GM04504 (cell line): Measurements from ENCODE around the gene AMMECR1L.
"Not testable (repeated sequence)": the region's sequence is repeated elsewhere in the genome, so short reads cannot be mapped to it uniquely, and the experiment has no call there.

ENCODE experiments used
- DNase-seq: peaks from one replicate; pipeline ENCODE4 v3.0.0-alpha.2; 2012; ENCODE audit warnings: low read depth

AMMECR1L gene

DNA sequence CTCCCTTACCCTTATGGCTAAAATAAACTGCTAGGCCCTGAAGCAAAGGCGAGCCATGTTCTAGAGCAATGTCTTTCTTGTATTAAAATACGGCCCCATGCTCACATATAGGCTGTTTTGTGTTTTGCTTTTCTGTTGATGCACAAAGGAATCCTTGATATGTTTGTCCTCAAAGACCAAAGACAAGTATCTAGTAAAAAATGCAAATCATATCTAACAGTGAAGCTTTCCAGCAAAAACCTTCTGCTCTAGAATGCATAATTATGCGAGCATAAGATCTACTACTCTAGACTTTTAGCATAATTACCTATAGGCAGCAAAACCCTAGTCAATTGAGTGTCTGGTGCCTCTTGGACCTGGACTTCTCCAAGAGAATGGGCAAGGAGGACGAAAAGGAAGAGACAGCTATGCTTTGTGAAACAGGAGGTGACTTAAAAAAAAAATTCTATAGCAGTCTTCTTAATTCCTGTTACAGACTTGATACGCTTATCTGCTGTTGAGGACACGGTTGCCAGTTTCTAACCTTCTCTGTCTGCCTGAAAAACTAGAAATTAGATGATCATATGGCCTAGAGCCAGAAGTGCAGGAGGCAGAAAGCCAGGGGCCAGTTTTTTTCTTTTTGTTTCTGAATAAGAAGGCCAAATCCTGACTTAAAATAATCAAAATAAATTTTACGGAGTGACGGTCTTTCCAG lies 1.5 kb upstream of the AMMECR1L start:
- DNase-seq, result no peak

DNA sequence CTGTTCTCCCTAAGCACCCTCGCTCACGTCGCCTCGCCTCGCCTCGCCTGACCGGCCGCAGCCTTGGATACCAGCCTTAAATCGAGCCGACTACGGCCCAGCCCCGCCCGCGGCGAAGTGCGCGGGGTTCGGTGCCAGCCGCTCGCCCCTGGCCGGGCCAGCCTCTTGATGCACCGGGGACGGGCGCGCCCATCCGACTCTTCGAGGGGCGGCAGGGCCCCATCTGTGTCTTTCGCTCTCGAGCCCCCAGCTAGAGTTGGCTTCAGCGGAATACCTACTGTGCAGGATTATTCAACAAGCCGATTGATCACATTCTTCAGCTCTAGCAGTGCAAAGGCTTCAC lies 808 bp upstream of the AMMECR1L start:
- not testable (repeated sequence) for DNase-seq

DNA sequence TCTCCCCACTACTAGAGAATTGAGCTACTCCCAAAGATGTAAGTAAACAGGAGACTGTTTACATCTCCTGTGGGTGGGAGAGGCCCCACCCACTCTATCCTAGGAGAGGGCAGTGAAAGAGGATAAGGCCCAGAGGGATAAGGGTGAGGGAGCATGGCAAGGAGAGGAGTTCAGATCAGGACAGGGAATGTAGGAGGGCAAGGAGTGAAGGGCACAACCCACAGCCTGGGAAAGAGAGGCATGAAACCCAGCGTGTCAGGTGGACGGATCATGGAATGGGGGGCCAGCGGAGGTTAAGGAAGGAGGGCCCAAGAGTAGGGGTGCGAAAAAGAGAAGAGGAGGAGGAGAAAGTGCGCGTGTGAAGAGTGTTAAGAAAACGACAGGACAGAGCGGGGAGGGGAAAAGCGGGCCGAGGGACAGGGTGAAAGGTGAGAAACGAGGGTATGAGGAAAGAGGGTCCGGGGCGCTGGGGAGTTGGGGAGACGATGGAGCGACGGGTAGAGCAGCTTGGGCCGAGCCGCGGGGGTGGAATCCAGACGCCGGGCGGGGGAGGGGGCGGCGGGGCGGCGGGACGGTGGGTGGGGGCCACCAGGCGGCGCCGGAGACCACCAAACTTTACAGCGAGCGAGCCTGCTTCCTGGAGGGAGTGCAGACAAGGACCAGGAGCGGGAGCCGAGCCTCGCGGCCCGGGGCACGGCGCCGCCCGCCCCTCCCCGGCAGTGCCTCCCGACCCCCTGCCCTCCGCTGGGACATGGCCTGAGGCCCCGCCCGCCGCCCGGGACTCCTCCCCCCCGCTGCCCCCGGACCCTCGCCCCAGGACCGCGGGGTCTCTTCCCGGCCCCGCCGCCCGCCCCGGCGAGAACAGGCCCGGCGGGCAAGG lies 655 bp downstream of the AMMECR1L start:
- DNase-seq, result not testable (repeated sequence)

GRCh38 chr2:127884436-127884835 lies 1.3 kb downstream of the AMMECR1L start:
- DNase-seq, result peak; percentile 35

GRCh38 chr2:127879899-127880298 lies 5.9 kb downstream of the AMMECR1L start:
- no peak for DNase-seq

DNA sequence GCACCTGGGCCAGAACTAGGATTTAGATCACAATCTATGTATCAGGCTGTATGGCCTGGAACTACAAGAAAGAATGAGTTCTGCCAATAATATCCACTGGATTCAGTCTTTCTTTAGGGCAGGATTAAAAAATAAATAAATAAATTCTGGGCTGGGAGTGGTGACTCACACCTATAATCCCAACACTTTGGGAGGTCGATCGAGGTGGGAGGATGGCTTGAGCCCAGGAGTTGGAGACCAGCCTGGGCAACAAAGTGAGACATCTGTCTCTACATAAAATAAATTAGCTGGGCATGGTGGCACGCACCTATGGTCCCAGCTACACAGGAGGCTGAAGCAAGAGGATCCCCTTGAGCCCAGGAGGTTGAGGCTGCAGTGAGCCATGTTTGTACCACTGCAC lies 8.1 kb downstream of the AMMECR1L start:
- DNase-seq, result no peak

- no peak for DNase-seq
Observed at GRCh38 chr2:127877136-127877535, 8.6 kb downstream of the AMMECR1L start.

GRCh38 chr2:127874378-127875269 lies 11.1 kb downstream of the AMMECR1L start:
- DNase-seq, result no peak

- DNase-seq, result no peak
Observed at GRCh38 chr2:127873707-127874303, 12.0 kb downstream of the AMMECR1L start.

GRCh38 chr2:127872354-127872753 lies 13.4 kb downstream of the AMMECR1L start:
- DNase-seq, result no peak

- DNase-seq, result no peak
Observed at GRCh38 chr2:127865926-127866325, 19.8 kb downstream of the AMMECR1L start.

DNA sequence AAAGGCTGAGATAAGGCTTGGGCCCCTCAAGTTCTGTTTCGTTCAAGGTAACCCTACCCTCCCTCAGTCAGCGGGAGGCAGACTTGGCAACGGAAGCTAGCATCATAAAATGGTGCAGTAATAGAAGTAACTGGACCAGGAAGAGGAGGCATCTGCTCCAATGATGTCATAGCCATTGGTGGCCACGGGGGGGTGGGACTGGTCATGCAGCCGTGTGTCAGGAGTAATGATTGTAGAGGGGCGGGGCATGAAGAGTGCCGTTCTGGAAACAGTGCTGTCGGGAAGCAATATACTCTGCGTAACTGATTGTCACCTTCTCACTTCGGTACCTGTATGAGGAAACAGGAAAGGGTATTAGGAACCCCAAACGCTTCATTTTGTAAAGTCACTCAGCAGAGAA lies 20.9 kb downstream of the AMMECR1L start:
- no peak for DNase-seq

- no peak for DNase-seq
Observed at GRCh38 chr2:127862228-127862627, 23.5 kb downstream of the AMMECR1L start.

DNA sequence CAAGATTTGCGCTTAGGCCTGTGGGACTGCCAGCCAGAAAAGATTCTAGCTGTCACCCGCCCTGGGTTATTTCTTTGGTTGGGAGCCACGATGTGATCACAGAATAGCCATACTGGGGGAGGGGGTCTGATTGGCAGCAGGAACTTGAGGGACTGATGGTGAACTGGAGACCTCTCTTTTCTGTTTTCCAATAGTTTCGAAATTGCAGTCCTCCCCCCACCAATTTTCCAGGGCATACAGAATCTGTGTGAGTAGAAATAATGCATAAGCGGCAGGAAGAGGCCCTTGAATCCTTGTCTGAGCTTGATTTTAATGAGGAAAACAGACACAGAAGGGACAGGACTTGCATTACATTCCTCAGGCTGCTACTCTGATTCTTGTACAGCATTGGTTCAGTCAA lies 25.6 kb downstream of the AMMECR1L start:
- no peak for DNase-seq

DNA sequence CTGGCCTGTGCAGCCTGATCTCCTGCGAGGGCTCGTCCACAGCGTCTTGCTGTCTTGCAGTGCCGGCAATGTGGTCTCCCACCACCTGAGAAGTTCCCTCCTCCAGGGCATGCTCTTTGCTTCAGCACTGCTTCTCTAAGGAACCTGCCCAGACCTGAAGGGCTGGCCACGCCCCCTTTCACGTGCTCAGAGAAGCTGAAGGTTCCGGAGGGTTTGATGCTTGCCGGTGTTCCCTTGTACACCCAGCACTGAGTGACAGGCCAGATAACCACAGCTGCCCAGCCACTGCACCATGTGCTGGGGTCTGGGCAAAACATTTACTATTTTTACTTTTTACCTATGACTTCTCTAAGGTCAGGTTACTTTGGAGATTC lies 26.1 kb downstream of the AMMECR1L start:
- DNase-seq, result no peak

DNA sequence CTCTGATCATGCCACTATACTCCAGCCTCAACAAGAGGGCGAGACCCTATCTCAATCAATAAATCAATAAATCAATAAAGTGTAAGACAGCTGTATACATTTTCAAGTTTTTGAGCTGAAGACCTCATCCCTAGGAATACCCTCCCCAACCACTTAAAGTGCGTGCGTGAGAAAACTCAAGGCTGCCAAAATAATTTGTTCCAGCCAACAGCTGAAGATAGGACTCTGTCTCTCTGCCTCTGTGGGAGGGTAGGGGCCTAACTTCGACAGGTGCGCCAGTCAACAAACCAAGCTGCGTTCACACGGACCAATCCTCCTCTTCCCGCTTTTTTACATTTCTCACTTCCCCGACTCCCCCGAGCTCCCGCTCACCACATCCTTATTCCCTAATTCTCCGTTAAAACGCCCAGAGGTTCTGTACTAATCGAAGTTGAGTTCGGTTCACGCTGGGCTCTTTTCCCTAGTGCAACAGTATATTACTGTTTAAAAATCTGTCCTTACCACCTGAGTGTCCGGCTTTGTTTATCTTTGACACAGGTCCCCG lies 28.4 kb downstream of the AMMECR1L start:
- DNase-seq, result no peak

DNA sequence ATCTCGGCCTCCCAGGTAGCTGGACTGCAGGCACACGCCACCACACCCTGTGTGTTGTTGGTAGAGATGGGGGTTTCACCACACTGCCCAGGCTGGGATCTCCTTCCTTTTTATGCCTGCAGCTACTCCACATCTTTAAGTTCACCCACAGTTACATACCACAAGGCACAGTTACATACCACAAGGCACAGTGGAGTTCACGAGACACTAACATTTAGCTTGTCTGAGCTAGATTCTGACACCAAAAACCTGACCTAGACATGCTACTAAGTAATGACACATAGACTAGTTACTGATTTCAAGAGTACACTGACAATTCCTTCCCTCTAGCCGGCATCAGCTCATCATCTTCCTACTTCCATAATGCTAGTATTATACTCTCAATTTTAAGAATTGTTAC lies 32.1 kb downstream of the AMMECR1L start:
- no peak for DNase-seq

DNA sequence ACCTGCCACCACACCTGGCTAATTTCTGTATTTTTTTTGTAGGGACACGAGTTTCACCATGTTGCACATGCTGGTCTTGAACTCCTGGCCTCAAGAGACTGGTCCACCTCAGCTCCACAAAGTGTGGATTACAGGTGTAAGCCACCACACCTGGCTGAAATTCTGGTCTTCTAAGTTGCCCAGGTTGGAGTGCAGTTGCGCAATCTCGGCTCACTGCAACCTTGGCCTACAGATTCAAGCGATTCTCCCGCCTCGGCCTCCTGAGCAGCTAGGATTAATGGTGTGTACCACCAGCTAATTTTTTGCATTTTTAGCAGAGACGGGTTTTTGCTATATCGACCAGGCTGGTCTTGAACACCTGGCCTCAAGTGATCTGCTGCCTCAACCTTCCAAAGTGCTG lies 33.4 kb downstream of the AMMECR1L start:
- DNase-seq, result no peak

DNA sequence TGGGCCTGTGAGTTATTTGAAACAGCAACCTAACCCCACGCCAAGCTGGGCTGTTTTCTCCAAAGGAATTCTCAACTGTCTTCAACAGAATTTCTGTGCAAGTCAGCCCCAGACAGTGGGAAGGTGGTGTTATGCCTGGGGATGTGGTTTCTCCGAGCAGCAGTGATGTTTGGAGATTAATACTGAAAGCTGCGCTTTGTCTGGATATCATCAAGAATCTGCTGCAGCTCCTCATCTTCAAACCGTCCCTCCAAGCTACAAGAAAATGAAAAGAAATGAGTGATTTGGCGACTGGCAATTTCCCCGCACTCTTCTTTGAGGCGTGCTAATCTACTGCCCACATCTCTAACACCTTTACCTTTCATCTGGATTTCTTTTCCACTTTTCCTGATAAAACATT lies 37.8 kb downstream of the AMMECR1L start:
- DNase-seq, result no peak

DNA sequence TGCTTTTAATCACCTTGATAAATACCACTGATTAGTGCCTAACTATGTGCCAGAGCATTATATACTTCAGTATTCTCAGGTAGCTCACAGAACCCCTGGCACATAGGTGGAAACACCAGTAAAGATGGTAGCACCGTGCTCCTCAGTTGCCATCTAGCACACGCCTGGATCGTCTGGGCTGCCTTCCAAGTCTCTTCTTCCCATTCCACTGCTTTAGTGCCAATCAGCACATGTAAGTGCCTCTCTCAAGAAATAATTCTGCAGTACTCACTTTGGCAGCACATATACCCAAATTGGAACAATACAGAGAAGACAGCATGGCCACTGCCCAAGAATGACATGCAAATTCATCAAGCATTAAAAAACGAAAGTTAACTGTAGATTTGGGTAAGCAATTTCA lies 40.8 kb downstream of the AMMECR1L start:
- no peak for DNase-seq

DNA sequence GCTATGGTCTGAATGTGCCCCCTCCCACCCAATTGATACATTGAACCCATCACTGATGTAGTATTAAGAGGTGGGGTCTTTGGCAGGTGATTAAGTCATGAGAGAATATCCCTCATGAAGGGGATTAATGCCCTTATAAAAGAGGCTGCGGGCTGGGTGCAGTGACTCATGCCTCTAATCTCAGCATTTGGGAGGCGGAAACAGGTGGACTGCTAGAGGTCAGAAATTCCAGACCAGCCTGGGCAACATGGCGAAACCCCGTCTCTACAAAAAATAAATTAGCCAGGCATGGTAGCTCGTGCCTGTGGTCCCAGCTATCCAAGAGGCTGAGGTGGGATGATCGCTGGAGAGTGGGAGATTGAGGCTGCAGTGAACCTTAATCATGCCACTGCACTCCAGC lies 42.1 kb downstream of the AMMECR1L start:
- no peak for DNase-seq
